Measurements from ENCODE around the gene PPP1R9B.

GRCh38 chr17:50139185-50139783 lies 11.2 kb downstream of the PPP1R9B start:
- TF ChIP-seq CTCF (IDR thresholded peaks at IDR 0.05) (no peak), POLR2A (IDR thresholded peaks at IDR 0.05) (no peak)

All from esophagus squamous epithelium (tissue), 4 donors.